Head of caudate nucleus (tissue), 42 donors: Measurements from ENCODE around the gene PTPN3.
A peak's percentile ranks its signal among the peaks of the same experiment; 100 is the strongest.

Experiments used
- DNase-seq, 42 donors: peaks; one replicate each; pipeline versions ENCODE4 v3.0.0 to v3.0.0-alpha.2; 2020 to 2021; ENCODE audit warnings: mixed read lengths in 7 of 42
- intact Hi-C: fragments of 100-400 bp; cut with DNase I; formaldehyde crosslinking; loops from one replicate; pipeline ENCODE4 v1.15.0; 2022

Gene PTPN3

GRCh38 chr9:109507421-109507838 lies 9.3 kb upstream of the PTPN3 start:
- intact Hi-C loops = no loop called here

GRCh38 chr9:109506097-109506712 lies 8.1 kb upstream of the PTPN3 start:
- no peak for DNase-seq
- intact Hi-C loops = no loop called here

More at GRCh38 chr9:109507421-109507838, 9.3 kb upstream of the PTPN3 start:
- no peak for DNase-seq

- intact Hi-C loops = no loop called here
These were observed 6.6 kb upstream of the PTPN3 start for GRCh38 chr9:109504689-109505088.

GRCh38 chr9:109500421-109500974 lies 2.4 kb upstream of the PTPN3 start:
- DNase-seq = no peak
- intact Hi-C loops = no loop called here

More at GRCh38 chr9:109504689-109505088, 6.6 kb upstream of the PTPN3 start:
- no peak for DNase-seq

- intact Hi-C loops = no loop called here
- peak in 12 of 42 donors; percentile 11 to 54 (median 22) for DNase-seq
These were observed 1.7 kb upstream of the PTPN3 start for GRCh38 chr9:109499631-109500410.

- DNase-seq = no peak
- intact Hi-C loops = no loop called here
These were observed 1.1 kb upstream of the PTPN3 start for GRCh38 chr9:109499093-109499630.

GRCh38 chr9:109497226-109498153 lies 617 bp downstream of the PTPN3 start:
- peak in 1 of 42 donors; percentile 9 for DNase-seq
- intact Hi-C loops = no loop called here

GRCh38 chr9:109496841-109497225 lies 1.3 kb downstream of the PTPN3 start:
- DNase-seq = no peak
- intact Hi-C loops = no loop called here

GRCh38 chr9:109496218-109496617 lies 1.9 kb downstream of the PTPN3 start:
- no peak for DNase-seq
- intact Hi-C loops = no loop called here

- DNase-seq = no peak
- intact Hi-C loops = no loop called here
These were observed 4.5 kb downstream of the PTPN3 start for GRCh38 chr9:109493648-109494047.

GRCh38 chr9:109491590-109491989 lies 6.5 kb downstream of the PTPN3 start:
- no peak for DNase-seq
- intact Hi-C loops = no loop called here

- DNase-seq = no peak
- intact Hi-C loops = no loop called here
These were observed 9.2 kb downstream of the PTPN3 start for GRCh38 chr9:109488791-109489492.

GRCh38 chr9:109488351-109488750 lies 9.8 kb downstream of the PTPN3 start:
- no peak for DNase-seq
- intact Hi-C loops = no loop called here

- DNase-seq = peak in 1 of 42 donors; percentile 19
These were observed 10.9 kb downstream of the PTPN3 start for GRCh38 chr9:109487247-109487646.

GRCh38 chr9:109483744-109484429 lies 14.2 kb downstream of the PTPN3 start:
- intact Hi-C loops = no loop called here

More at GRCh38 chr9:109487247-109487646, 10.9 kb downstream of the PTPN3 start:
- intact Hi-C loops = no loop called here

GRCh38 chr9:109482391-109482916 lies 15.7 kb downstream of the PTPN3 start:
- intact Hi-C loops = no loop called here
- DNase-seq = no peak

More at GRCh38 chr9:109483744-109484429, 14.2 kb downstream of the PTPN3 start:
- no peak for DNase-seq

GRCh38 chr9:109481856-109482255 lies 16.3 kb downstream of the PTPN3 start:
- DNase-seq = no peak
- intact Hi-C loops = no loop called here

GRCh38 chr9:109479822-109480221 lies 18.3 kb downstream of the PTPN3 start:
- intact Hi-C loops = no loop called here
- DNase-seq = no peak
